Neural cell (in vitro differentiated cells): Measurements from ENCODE around the gene TBC1D5. TPM values are rescaled to one million over a fixed set of nuclear protein-coding genes. Genes with fewer than 3 reads are reported as not detected.

ENCODE experiments used
- H2AFZ ChIP-seq: fragments of 200-600, 300-800 bp; sonication (generic), shearing (Covaris generic); 2 replicates; pipeline ENCODE4 v1.6.0; 2014; ENCODE audit warnings: low read depth, mild to moderate bottlenecking, antibody characterized with exemption, low read length, moderate library complexity
- H3F3A ChIP-seq: fragments of 200-600 bp; shearing (Covaris generic); 2 replicates; pipeline ENCODE4 v1.6.1; 2016; ENCODE audit warnings: mild to moderate bottlenecking, moderate library complexity, mixed read lengths, antibody characterized with exemption, low read length; ENCODE audit not compliant: insufficient read depth, poor library complexity, severe bottlenecking
- H3K27ac ChIP-seq: fragments of 200-600, 300-800 bp; sonication (generic), shearing (Covaris generic); 2 replicates; pipeline ENCODE4 v1.5.1; 2014; ENCODE audit warnings: mild to moderate bottlenecking, low read length, moderate library complexity
- H3K27me3 ChIP-seq: fragments of 300-800, 200-600 bp; sonication (generic), shearing (Covaris generic); 2 replicates; pipeline ENCODE4 v1.6.0; 2014; ENCODE audit warnings: mild to moderate bottlenecking, low read depth, low read length, moderate library complexity; ENCODE audit not compliant: insufficient read depth
- H3K36me3 ChIP-seq: fragments of 300-800, 200-600 bp; sonication (generic), shearing (Covaris generic); 2 replicates; pipeline ENCODE4 v1.5.1; 2014; ENCODE audit warnings: mild to moderate bottlenecking, antibody characterized with exemption, low read length, moderate library complexity; ENCODE audit not compliant: insufficient read depth
- H3K4me2 ChIP-seq: fragments of 300-800, 200-600 bp; sonication (generic), shearing (Covaris generic); 2 replicates; pipeline ENCODE4 v1.6.0; 2014; ENCODE audit warnings: mild to moderate bottlenecking, low read length
- H3K4me3 ChIP-seq: fragments of 300-800, 200-600 bp; sonication (generic), shearing (Covaris generic); 2 replicates; pipeline ENCODE4 v1.5.1; 2014; ENCODE audit warnings: mild to moderate bottlenecking, low read length, moderate library complexity
- H3K79me2 ChIP-seq: fragments of 200-600 bp; shearing (Covaris generic); replicated peaks from 2 replicates; pipeline ENCODE4 v1.6.0; 2014; ENCODE audit warnings: mild to moderate bottlenecking, low read length, moderate library complexity; ENCODE audit not compliant: insufficient read depth
- H3K9ac ChIP-seq: fragments of 300-800, 200-600 bp; sonication (generic), shearing (Covaris generic); 2 replicates; pipeline ENCODE4 v1.6.1; 2016; ENCODE audit warnings: mild to moderate bottlenecking, low read length, mixed read lengths
- H3K9me2 ChIP-seq: fragments of 200-600 bp; shearing (Covaris generic); 2 replicates; pipeline ENCODE4 v1.6.1; 2016; ENCODE audit warnings: mild to moderate bottlenecking, low read length, mixed read lengths; ENCODE audit not compliant: insufficient read depth
- H3K9me3 ChIP-seq: fragments of 200-600, 300-800 bp; sonication (generic), shearing (Covaris generic); 2 replicates; pipeline ENCODE4 v1.6.1; 2016; ENCODE audit warnings: mild to moderate bottlenecking, mixed run types, low read length, moderate library complexity, mixed read lengths
- H4K20me1 ChIP-seq: fragments of 200-600 bp; shearing (Covaris generic); 2 replicates; pipeline ENCODE4 v1.6.1; 2016; ENCODE audit warnings: mild to moderate bottlenecking, mixed run types; ENCODE audit not compliant: insufficient read depth
- CTCF ChIP-seq: fragments of 450-650 bp; IDR thresholded peaks from 2 replicates; pipeline ENCODE4 v1.5.1; 2014; ENCODE audit warnings: antibody characterized with exemption, mild to moderate bottlenecking, moderate library complexity; ENCODE audit not compliant: poor library complexity, severe bottlenecking
- EP300 ChIP-seq: fragments of 450-650 bp; conservative IDR thresholded peaks from 2 replicates; pipeline ENCODE4 v1.6.1; 2014; ENCODE audit warnings: antibody characterized with exemption, mild to moderate bottlenecking, moderate library complexity; ENCODE audit not compliant: poor library complexity, severe bottlenecking
- EZH2 ChIP-seq: fragments of 200-600, 300-800 bp; shearing (Covaris generic), sonication (generic); IDR thresholded peaks from 2 replicates; pipeline ENCODE4 v1.6.1; 2014; ENCODE audit warnings: antibody characterized with exemption, low read length, borderline replicate concordance, mild to moderate bottlenecking; ENCODE audit not compliant: insufficient read depth, poor library complexity, severe bottlenecking
- MXI1 ChIP-seq: fragments of 450-650 bp; conservative IDR thresholded peaks from 2 replicates; pipeline ENCODE4 v1.6.1; 2014; ENCODE audit warnings: antibody characterized with exemption, mild to moderate bottlenecking; ENCODE audit not compliant: poor library complexity, severe bottlenecking
- POLR2AphosphoS5 ChIP-seq: IDR thresholded peaks from 2 replicates; pipeline ENCODE4 v1.6.1; 2012
- RAD21 ChIP-seq: fragments of 450-650 bp; conservative IDR thresholded peaks from 2 replicates; pipeline ENCODE4 v1.6.1; 2014; ENCODE audit warnings: antibody characterized with exemption, mild to moderate bottlenecking, moderate library complexity
- REST ChIP-seq: IDR thresholded peaks from 2 replicates; pipeline ENCODE4 v1.6.1; 2012; ENCODE audit warnings: borderline replicate concordance
- SMC3 ChIP-seq: fragments of 450-650 bp; conservative IDR thresholded peaks from 2 replicates; pipeline ENCODE4 v1.6.1; 2014; ENCODE audit warnings: antibody characterized with exemption, mild to moderate bottlenecking, moderate library complexity; ENCODE audit not compliant: poor library complexity
- TAF1 ChIP-seq: IDR thresholded peaks from 2 replicates; pipeline ENCODE4 v1.6.1; 2012; ENCODE audit warnings: low read depth
- polyA plus RNA-seq: library from polyadenylated mRNA; depleted of rRNA; stranded (reverse); fragments of >200 nt; gene quantifications from 2 replicates; pipeline ENCODE4 v1.2.3, GENCODE V29; 2014

The TBC1D5 gene
- polyA plus RNA-seq, 1 donor from 2014 or later: 28.3 TPM

- no peak overlapping the region for H3K4me2 ChIP-seq
- H4K20me1 ChIP-seq: no peaks in the 10 kb centered on the region
- no peak overlapping the region for H3K4me3 ChIP-seq
- H3K9ac ChIP-seq: no peak overlapping the region
- no peak overlapping the region for H3K27ac ChIP-seq
- no peaks in the 10 kb centered on the region for H3K9me3 ChIP-seq
- H3K36me3 ChIP-seq: no peaks in the 10 kb centered on the region
- H3F3A ChIP-seq: no peaks in the 10 kb centered on the region
- no peaks in the 10 kb centered on the region for H3K27me3 ChIP-seq
- no peak for TF ChIP-seq SMC3
- no peak for TF ChIP-seq CTCF
- TF ChIP-seq EP300: no peak
- no peak for TF ChIP-seq POLR2AphosphoS5
- TF ChIP-seq REST: no peak
- TF ChIP-seq EZH2: no peak
- TF ChIP-seq RAD21: no peak
- TF ChIP-seq MXI1: no peak
- TF ChIP-seq TAF1: no peak
- H3K79me2 ChIP-seq: no peaks in the 10 kb centered on the region
- H3K9me2 ChIP-seq: no peaks in the 10 kb centered on the region
- no peak overlapping the region for H2AFZ ChIP-seq
Observed at GRCh38 chr3:17399586-17399985, 342.8 kb downstream of the TBC1D5 start.

GRCh38 chr3:17398959-17399551 is 343.4 kb downstream of the TBC1D5 start:
- H3K4me2 ChIP-seq: no peak overlapping the region
- H2AFZ ChIP-seq: no peak overlapping the region
- H3K9me2 ChIP-seq: no peaks in the 10 kb centered on the region

More at GRCh38 chr3:17398959-17399551, 343.4 kb downstream of the TBC1D5 start:
- Histone ChIP-seq H3K27me3 (no peaks in the 10 kb centered on the region), H3K9me3 (no peaks in the 10 kb centered on the region), H3K27ac (no peak overlapping the region), H3K4me3 (no peak overlapping the region), H3K9ac (no peak overlapping the region), H4K20me1 (no peaks in the 10 kb centered on the region), H3K36me3 (no peaks in the 10 kb centered on the region), H3F3A (no peaks in the 10 kb centered on the region), H3K79me2 (no peaks in the 10 kb centered on the region)
- TF ChIP-seq RAD21 (no peak), CTCF (no peak), POLR2AphosphoS5 (no peak), EP300 (no peak), REST (no peak), TAF1 (no peak), EZH2 (no peak), MXI1 (no peak), SMC3 (no peak)
